ENCODE data around the gene COX6A1. TPM values are rescaled to one million over a fixed set of nuclear protein-coding genes. Genes with fewer than 3 reads are reported as not detected.

COX6A1 gene
- total RNA-seq, 1 experiment from 2014 or later, result 487 TPM

GRCh38 chr12:120462099-120462640 lies 24.3 kb downstream of the COX6A1 start:
- in situ Hi-C loops (cut with HindIII; ENCODE audit: low sequenced_read_pairs), result no loop called here
- no peak for DNase-seq (ENCODE audit: low spot score)

DNA sequence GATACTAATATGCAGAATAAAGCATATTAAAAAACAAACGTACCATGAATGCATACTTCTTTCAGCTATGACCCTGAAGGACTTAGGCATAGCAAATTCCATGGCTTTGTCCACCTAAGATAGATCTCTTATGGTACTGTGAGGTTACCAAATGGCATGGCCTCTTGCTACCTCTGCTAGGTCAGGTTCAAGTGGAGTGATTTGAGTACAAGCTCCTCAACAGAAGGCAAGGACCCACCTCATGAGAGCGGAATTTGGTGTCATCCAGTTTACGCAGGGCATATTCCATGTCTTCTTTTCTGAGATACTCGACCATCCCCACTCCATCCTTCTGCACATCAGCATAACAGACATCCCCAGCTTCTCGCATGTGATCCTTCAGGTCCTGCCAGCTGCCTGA lies 25.8 kb downstream of the COX6A1 start:
- in situ Hi-C loops (cut with HindIII; ENCODE audit: low sequenced_read_pairs), result no loop called here
- no peak for DNase-seq (ENCODE audit: low spot score)

- DNase-seq (ENCODE audit: low spot score), result no peak
- in situ Hi-C loops (cut with HindIII; ENCODE audit: low sequenced_read_pairs), result no loop called here
These were observed 27.8 kb downstream of the COX6A1 start for GRCh38 chr12:120465756-120466155.

- in situ Hi-C loops (cut with HindIII; ENCODE audit: low sequenced_read_pairs), result no loop called here
- peak; percentile 61 for DNase-seq (ENCODE audit: low spot score)
These were observed 28.8 kb downstream of the COX6A1 start for GRCh38 chr12:120466560-120467315.

DNA sequence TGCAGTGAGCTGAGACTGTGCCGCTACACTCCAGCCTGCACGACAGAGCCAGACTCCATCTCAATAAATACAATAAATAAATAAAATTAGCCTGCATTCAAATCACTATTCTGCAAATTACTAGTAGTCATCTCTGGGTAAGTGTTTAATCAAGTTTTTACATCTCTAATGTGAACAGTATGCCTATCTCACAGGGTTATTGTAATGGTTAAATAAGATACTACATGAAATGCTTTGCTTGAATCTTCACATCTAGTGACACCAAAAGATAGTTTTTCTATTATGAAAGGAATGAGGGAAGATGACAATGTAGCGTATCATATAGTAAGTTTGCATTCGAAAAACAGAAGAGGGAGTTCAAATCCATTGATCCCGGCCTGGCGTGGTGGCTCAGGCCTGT lies 29.5 kb downstream of the COX6A1 start:
- in situ Hi-C loops (cut with HindIII; ENCODE audit: low sequenced_read_pairs), result no loop called here
- DNase-seq (ENCODE audit: low spot score), result no peak

DNA sequence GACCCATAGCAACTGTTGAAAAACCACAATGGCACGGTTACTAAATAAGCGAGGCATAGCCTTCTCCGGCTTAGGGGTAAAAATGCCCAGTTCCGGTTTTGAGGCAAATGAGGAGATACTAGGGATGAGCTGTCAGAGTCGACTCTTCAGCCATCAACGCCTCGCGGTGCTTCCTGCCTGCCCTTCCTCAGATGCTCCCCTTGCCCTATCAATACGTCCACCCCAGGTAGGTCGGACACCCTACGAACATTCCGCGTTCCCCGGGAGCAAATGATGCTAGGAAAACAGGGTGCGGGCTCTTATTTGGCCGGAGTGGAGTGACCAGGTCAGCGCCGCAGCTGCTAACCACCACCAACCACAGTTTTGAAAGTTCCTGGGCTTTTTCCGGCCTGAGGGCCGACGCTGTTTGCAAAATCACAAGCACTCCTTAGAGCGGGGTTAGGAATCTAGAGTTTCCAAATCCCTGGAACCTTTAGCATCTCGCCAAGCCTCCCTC lies 30.5 kb downstream of the COX6A1 start:
- in situ Hi-C loops (cut with HindIII; ENCODE audit: low sequenced_read_pairs), result no loop called here
- DNase-seq (ENCODE audit: low spot score), result peak; percentile 28

GRCh38 chr12:120468821-120469449 lies 31.0 kb downstream of the COX6A1 start:
- DNase-seq (ENCODE audit: low spot score), result no peak
- in situ Hi-C loops (cut with HindIII; ENCODE audit: low sequenced_read_pairs), result no loop called here

GRCh38 chr12:120469450-120470149 lies 31.7 kb downstream of the COX6A1 start, which contains the start of gene SRSF9:
Gene SRSF9 (minus strand): TSS chr12:120469748. CDS start chr12:120469609, 139 bp downstream.
- in situ Hi-C loops (cut with HindIII; ENCODE audit: low sequenced_read_pairs), result no loop called here
- peak; percentile 92 for DNase-seq (ENCODE audit: low spot score)

GRCh38 chr12:120470150-120470784 lies 32.4 kb downstream of the COX6A1 start:
- in situ Hi-C loops (cut with HindIII; ENCODE audit: low sequenced_read_pairs), result no loop called here
- DNase-seq (ENCODE audit: low spot score), result peak; percentile 43

DNA sequence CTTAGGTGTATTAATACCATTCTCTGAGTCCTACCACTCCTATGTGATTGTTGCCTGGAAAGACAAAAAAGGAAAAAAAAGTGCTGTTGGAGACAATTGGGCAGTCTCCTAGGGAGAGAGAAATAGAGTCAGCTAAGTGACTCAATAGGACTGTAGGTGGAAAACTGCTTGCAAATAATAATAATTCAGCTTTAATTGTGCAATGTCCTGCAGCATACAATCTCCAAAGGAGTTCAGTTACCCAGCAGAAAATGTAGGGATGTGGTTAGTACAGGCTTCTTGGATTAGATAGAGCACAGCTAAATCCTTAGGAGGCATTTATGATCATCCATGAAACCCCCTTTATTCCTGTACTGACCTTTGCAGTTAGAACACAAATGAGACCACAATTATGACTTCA lies 34.6 kb downstream of the COX6A1 start:
- DNase-seq (ENCODE audit: low spot score), result no peak
- in situ Hi-C loops (cut with HindIII; ENCODE audit: low sequenced_read_pairs), result no loop called here

DNA sequence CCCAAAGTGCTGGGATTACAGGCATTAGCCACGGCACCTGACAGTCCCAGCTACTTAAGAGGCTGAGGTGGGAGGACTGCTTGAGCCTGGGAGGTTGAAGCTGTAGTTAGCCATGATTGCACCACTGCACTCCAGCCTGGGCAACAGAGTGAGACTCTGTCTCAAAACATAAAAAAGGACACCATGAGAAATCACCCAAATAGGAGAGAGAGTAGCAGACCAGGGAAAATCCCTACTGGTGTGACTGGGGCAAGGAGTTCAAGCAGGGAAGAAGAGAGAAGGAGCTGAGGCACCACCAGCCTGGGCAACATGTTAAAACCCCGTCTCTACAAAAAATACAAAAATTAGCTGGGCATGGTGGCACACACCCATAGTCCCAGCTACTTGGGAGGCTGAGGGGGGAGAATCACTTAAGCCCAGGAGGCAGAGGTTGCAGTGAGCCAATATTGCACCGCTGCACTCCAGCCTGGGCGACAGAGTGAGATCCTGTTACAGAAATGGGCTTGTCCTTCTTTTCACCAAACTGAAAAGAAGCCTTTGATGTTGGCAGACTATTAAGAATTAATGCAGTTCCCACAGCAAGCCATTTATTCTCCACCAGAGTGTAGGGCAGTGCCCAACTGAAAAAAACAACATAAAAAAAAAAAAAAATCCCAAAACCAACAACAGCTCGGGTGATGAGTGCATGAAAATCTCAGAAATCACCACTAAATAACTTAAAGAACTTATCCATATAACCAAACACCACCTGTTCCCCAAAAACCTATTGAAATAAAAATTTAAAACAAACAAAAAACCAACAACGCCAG lies 36.1 kb downstream of the COX6A1 start:
- in situ Hi-C loops (cut with HindIII; ENCODE audit: low sequenced_read_pairs), result no loop called here
- no peak for DNase-seq (ENCODE audit: low spot score)

DNA sequence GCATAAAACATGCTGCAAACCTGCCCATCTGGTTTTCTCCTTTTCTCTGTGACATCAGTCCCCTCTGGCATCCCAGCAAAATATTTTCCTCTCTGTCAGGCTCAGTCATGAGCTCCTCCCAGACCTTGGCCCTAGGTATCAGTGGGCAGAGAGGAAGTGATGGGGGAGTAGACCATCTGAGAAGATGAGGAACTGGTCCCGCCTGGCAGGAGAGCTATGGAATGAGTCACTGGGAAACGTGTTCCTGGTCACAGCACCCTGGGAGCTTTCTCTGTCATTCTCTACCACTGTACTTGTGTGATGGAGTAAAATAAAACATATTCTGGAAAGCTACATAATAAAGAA lies 36.7 kb downstream of the COX6A1 start:
- in situ Hi-C loops (cut with HindIII; ENCODE audit: low sequenced_read_pairs), result no loop called here
- DNase-seq (ENCODE audit: low spot score), result no peak

- DNase-seq (ENCODE audit: low spot score), result no peak
- in situ Hi-C loops (cut with HindIII; ENCODE audit: low sequenced_read_pairs), result no loop called here
These were observed 37.7 kb downstream of the COX6A1 start for GRCh38 chr12:120475643-120476042.

DNA sequence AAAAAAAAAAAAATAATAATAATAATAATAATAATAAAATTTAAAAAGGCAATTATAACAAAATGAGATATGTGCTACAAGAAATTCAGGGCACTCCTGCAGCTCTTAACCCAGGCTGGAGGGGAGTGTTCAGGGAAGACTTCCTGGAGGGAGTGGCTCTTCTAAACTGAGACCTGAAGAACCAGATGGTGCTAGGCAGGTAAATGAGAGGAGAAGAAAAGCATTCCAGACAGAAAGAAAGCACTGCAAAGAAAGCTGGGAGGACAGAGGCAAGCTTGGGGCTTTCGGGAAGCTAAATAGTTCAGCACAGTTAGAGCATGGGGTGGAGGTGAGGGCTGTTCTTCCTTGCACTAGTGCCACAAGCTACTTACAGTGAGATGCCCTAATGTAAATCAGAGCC lies 41.5 kb downstream of the COX6A1 start:
- in situ Hi-C loops (cut with HindIII; ENCODE audit: low sequenced_read_pairs), result no loop called here
- DNase-seq (ENCODE audit: low spot score), result no peak

DNA sequence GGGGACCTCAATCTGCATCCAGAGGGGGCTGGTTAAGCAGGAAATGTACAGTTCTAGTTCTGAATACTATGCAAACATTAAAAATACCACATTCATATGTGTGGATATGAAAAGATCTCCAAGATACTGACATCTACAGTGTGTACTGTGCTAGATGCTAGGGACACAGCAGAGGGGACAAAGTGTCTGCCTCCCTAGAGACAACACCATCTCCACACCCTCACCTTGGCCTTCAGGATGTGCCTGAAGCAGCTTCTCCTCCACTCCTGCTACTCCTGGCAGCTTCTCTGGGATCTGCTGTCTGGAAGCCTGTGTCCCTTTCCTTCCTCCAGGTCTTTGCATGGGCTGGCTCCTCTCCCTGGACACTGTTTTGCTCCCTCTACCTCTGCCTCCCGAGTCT lies 42.3 kb downstream of the COX6A1 start:
- in situ Hi-C loops (cut with HindIII; ENCODE audit: low sequenced_read_pairs), result no loop called here
- DNase-seq (ENCODE audit: low spot score), result no peak

DNA sequence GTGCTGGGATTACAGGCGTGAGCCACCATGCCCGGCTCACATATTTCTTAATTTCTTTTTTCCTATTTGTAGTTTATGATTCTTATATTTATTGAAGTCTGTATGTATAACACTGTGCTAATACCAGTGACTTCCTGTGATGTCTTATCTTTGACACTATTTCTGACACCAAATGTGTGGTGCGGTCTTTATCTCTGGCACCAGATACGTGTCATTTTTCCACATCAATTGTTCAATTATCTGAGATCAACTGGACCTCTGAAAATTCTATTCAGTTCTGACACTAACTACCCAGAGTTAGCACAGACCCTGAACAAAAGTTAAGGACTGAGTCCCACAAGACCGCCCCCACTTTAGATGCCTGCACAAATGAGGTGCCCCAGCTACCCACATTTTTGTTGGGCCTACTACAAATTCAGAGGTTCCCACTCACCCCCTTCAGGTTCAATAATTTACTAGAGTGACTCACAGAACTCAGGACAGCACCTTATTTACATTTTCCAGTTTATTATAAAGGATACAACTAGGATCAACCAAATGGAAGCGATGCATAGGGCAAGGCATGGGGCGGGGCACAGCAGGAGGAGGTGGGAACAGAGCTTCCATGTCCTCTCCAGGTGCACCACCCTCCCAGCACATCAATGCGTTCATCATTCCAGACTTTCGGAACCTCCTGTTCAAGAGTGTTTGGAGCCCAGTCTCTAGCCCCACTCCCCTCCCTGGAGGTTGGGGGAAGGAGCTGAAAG lies 43.3 kb downstream of the COX6A1 start:
- in situ Hi-C loops (cut with HindIII; ENCODE audit: low sequenced_read_pairs), result no loop called here
- DNase-seq (ENCODE audit: low spot score), result no peak

DNA sequence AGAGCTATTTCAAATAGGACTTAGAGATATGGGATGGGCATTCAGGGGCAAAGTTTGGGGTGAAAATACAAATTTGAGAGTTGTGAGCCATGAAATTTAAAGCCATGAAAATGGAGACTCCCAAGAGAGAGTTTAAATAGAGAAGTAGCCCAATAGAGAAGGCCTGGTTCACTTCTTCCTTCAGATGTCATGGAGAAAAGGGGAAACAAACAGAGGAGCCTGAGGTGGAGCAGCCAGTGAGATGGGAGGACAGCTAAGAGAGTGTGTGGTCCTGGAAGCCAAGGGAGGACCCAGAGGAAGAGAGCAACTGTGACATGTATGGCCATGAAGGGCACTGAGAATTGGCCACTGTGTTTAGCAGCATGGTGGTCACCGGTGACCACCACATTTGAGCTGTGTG lies 45.7 kb downstream of the COX6A1 start:
- in situ Hi-C loops (cut with HindIII; ENCODE audit: low sequenced_read_pairs), result no loop called here
- DNase-seq (ENCODE audit: low spot score), result no peak
